ENCODE results near the gene FARSB.

Gene FARSB

DNA sequence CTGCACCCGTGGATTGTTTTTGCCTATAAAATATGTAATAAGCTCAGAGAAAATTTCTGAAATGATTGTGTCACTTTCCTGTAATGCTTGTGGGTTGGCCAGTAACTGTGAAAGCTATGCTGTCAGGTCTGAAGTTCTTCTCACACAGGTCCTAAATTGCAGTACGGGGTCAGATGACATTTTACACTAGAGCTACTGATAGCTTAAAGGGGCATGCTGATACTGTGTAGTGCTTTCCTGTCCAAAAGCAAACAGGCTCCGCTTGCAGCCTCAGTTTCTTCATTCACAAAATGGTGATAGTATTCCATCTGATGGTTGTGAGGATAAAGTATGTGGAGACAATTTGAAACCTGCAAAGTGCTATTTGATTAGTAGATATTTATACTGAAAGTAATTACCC lies 7.6 kb upstream of the FARSB start:
- no peak for DNase-seq (ENCODE audit: low spot score)

DNA sequence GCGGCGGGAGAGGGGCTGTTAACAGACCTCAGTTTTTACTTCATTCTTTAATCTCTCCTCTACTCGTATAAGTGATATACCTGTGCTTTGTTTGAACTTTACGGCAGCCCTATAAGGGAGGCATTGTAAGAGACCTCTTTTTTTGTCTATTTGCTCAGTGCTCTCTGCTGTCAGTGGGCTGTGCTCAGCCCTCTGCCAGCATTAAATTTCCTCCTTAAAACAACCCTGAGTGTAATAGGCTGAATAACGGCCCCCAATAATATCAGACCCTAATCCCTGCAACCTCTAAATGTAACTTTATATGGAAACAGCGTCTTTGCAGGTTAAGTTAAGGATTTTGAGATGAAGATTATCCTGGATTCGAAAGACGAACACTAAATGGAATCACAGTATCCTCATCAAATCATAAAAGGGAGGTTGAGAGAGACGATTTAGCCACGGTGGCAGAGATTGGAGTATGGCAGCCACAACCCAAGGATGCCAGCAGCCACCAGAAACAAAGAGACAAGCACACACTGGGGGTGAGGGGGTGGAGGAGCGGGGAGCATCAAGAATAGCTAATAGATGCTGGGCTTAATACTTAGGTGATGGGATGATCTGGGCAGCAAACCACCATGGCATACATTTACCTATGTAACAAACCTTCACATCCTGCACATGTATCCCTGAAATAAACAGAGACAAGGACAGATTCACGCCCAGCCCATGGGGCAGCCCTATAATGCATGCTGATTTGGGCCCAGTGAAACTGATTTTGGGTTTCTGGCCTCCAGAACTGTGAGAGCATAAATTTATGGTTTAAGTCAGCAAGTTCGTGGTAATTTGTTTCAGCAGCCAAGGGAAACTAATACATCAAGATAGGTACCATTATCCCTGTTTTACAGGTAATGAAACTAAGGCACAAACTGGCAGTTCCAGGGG lies 894 bp upstream of the FARSB start:
- DNase-seq (ENCODE audit: low spot score): no peak

DNA sequence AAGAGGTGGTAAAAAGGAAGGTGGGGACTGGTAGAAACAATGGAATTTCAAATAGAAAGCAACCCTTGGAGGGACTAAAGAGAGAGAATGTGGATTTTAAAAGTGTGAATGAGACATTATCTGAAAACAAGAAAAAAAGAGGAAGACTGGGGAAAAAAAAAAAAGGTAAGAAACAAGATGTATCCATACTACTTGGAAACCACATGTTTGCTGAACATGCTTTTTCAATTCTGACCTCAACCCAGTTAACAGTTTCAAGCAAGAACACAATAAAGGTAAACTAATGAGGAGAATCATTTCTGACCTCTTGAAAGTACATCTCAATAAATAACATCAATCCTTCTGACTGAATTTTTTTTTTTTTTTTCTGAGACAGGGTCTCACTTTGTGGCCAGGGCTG lies 2.6 kb downstream of the FARSB start:
- no peak for DNase-seq (ENCODE audit: low spot score)

DNA sequence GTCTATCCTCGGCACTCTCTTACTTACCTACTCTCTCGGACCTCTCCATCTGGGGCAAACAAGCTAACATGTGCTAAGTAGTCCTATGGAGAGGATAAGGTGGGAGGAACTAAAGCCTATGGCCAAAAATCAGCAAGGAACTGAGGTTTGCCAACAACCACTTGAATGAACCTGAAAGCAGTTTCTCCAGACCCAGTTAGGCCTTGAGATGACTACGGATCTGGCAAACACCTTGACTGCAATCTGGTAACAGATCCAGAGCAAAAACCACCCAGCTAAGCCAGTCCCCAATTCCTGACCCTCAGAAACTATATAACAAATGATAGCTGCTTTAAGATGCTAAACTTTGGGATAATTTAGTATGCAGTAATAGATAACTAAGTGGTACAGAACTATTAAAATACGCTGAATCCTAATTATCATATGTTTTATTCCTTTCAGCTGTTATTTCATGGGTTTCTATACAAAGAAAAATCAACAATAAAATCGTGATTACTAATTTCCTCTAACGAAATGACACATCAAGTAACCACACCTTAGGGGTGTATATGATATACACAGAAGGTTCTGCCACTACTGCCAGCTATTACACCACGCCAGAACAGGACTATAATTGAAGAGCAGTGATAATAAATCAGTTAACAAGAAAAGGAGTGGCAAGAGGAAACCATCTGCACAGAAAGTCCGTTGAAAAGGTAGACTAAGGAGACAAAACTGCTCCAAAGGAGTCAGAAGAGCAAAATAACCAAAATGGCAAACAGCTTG lies 3.2 kb downstream of the FARSB start:
- peak; percentile 50 for DNase-seq (ENCODE audit: low spot score)

DNA sequence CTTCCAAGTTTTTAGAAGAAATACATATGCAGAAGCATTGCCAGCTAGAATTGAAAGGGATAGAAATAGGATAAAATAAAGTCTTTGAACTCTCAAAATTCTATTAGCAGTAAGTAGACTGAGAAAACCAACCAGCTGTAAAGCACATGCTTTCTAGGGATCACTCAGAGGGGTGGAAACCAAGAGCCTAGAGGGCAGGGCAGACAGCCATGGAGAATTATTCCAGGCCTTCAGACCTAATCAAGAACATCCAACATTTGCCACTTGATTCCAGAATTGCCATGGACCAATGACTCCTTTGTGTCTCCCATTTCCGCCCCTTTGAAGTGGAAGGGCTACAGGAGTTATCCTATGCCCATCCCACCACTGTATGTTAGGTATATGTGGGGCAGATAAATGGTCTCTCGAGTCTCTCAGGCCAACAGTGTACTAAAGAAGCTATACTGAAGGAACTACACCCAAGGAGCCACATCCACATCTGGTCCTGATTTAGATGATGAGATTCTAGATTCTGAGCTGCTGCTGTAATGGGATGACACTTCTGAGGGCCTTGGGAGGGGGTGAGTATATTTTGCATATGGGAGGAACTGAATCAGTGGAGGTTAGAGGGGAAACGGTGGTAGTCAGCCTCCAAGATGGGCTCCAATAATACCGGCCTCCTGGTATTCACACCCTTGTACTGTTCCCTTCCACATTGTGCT lies 4.0 kb downstream of the FARSB start:
- no peak for DNase-seq (ENCODE audit: low spot score)

DNA sequence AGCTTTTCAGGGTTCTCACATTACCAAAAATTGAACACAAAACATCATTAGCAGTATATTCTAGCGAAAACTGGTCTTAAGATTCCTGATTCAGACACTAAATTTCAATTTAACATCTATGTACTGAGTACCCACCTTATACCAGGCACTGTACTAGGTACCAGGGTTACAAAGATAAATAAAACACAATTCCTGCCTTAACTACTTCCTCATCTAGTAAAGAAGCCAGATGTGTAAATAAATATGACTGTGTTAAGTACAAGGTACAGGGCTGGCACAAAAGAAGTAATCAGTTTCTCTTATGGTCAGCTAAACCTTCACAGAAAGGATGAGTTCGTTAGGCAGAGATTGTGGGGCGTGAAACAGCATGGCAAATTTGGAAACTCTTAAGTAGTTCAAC lies 6.1 kb downstream of the FARSB start:
- DNase-seq (ENCODE audit: low spot score): no peak

DNA sequence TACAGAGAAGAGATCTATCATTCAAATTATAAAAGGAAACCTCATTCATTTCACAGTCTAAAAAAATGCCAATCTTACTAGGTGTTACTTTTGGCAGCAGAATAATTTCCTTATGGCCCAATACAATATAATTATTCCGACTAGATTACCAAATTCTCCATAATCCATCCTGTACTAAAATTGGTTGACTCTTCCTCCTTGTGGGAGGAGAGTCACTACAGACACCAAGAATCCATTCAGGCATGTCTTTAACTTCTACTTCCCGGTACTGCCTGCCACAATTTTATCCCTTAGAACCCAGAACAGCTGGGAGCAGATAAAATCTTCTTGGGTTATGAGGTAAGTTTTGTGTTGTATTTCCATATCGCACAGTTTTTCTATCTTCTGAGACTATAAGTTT lies 9.9 kb downstream of the FARSB start:
- DNase-seq (ENCODE audit: low spot score): no peak

DNA sequence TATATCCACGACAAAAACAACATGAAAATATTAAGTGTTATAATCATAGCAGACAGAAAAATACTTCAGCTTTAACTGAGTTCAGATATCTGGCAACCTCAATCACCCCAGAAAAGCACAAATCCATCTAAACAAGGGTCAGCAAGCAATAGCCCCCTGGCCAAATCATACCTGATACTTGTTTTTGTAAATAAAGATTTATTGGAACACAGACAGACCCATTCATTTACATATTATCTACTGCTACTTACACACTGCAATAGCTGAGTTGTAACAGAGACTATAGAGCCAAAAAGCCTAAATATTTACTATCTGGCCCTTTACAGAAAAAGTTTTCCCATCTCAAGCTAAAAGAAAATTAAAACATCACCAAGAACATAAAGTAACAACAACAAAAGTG lies 12.8 kb downstream of the FARSB start:
- DNase-seq (ENCODE audit: low spot score): no peak

DNA sequence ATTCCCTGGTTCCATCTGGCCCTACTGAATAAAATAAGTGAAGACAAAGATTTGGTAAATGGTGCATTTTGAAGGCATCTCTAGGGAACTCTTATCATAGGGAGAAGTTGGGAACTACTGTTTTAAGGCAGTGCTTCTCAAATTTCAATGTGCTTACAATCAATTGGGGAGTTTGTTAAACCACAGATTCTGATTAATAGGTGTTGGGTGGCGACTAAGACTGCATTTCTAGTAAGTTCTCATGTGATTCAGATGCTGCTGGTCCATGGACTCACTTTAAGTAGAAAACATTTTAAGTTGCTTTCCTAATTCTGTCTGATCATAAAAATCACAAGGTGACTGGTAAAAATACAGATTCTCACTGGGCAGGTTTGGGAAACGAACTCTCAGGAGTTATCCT lies 14.6 kb downstream of the FARSB start:
- DNase-seq (ENCODE audit: low spot score): no peak

DNA sequence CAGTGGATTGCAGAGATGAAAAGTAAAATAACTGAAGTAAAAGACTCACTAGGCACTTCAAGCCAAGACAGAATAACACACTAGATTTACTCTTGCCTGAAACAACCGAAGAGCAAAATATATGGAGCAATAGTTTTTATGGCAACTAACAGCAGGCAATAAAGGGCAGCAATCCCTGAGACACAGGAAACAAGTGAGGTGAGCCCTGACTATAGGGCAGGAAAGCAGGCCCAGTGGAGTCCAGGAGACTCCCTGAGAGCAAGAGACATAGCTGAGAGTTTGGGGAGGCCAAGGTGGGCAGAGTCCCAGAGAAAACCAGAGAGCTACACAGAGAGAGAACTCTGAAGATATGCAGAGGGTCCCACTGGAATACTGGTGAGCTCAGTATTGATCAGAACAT lies 18.8 kb downstream of the FARSB start:
- DNase-seq (ENCODE audit: low spot score): no peak

DNA sequence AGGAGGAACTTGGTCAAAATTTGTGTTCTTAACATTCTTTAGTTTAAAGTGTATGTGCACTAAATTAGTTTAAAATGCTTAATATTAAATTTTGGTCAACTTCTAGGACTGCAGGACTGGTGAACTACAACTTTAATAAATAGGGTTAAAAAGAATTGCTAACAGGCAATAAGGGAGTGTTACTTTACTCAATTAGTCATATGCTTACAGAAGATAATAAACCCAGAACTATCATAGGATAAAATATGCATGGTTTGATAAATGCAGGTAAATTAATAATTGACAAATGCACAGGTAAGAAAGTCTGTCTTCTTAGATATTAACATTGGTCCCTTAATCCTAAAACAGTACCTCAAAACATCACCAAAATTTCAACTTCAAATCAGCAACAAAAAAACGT lies 20.6 kb downstream of the FARSB start:
- DNase-seq (ENCODE audit: low spot score): no peak

DNA sequence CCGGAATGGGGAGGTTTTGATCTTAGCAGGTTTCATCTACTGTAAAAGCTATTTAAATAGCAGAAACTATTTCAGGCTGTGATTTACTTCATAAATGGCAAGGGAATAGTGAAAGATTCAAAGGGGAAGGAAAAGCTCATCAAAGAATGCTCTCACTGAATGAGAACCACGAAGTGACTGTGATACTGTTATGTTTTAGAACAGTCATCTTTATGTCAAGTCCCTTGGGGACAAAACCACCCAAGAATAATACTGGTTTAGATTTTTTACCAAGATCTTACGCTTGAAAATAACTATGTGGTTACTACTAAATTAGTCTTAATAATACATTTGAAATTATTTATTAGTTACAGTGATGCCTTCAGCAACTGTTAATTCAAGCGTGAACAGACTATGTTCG lies 28.1 kb downstream of the FARSB start:
- DNase-seq (ENCODE audit: low spot score): no peak

DNA sequence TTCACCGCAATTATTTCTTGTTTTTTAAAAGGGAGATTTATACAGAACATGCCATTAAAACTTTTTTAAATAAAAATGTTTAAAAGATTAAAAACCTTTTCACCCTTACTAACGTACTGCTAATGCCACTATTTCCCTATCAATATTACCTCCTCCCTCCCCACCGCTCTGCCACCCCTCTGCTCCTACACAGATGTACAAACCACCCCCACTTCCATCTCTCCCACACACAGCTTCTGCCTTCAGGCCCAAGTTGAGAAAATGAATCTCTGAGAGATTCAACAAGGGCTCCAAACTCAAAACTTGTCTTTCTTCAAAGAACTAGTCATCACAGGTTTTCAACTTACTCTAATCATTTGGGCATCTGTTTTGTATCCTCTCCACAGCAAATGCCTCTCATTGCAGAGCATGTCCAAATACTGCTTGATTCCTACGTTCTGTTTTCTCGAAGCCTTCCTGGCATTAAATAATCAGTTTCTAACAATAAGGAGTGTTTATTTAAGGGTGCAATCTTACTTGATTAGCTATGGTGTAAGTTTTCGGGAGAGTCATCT lies 32.1 kb downstream of the FARSB start:
- DNase-seq (ENCODE audit: low spot score): no peak

DNA sequence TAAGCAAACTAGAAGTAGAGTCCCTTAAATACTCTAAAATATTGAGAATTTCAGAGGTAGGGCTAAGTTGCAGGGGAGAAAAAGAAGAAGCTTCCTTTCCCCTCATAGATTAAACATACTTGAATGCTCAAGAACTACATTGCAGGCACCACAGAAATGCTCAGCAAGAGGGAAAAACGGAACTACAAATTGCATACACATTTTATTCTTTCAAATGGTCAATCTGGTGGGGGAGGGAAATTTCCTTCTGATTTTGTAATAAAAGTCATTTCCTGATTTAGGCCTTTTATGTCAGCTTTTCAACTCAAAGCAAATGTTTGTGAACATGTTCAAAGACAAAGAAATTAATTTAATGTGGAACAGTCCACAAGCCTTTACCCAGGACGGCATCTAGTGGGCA lies 33.0 kb downstream of the FARSB start:
- no peak for DNase-seq (ENCODE audit: low spot score)

DNA sequence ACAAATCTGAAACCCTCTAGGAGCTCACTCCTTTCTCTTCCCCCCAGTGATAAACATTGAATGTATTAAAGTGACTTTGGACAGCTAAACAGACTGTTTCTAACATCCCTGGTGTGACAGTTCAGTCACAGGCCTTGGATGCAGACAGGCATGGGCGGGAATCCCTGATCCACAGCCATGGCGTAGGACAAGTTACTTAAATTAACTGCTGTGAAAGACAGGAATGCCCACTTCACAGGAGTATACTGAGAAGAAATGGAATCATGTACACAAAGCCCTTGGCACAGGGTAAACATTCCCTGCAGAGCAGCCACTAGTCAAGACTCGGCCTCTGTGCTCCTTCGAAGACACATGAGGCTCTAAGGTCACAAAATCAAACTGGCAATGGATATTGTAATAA lies 34.0 kb downstream of the FARSB start:
- DNase-seq (ENCODE audit: low spot score): no peak

DNA sequence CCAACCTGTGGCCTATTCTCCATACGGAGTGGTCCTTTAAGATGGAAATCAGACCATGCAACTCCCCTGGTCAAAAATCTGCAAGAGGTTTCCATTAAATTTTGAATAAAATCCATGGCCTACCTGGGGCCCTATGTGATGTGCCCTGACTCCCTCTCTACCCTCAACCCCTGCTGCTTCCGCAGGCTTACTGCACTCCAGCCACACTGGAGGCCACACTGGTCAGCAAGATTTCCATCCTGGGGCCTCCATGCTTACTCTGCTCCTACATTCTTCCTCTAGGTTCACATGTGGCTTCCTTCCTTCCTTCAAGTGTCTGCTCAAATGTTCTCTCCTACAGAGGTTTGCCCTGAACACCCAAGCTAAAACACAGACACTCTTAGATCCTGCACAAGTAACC lies 40.6 kb downstream of the FARSB start:
- no peak for DNase-seq (ENCODE audit: low spot score)

DNA sequence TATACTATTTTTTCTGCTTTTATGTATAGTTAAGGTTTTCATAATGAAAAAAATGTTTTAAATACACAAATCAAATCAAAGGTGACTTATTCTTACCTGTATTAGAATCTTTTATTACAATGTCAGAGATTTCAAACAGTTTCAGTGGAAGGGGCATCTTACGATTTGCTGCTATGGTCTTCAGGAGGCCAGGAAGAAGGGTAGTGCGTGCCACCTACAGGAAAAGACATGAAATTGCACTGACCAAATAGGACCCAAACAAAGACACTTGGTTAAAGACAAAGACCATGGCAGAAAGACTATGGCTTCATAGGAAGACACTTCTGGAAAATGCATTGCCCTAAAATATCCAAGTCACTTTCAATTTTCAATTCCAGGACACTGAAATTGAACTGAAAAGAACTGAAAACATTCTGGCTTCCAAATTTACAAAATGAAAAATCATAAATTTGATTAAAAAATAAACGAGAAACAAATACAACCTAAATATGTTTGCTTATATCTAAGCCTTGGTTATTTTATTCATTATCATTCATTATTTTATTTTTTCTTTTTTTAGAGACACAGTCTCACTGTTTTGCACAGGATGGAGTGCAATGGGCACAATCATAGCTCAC lies 42.1 kb downstream of the FARSB start:
- peak; percentile 59 for DNase-seq (ENCODE audit: low spot score)

DNA sequence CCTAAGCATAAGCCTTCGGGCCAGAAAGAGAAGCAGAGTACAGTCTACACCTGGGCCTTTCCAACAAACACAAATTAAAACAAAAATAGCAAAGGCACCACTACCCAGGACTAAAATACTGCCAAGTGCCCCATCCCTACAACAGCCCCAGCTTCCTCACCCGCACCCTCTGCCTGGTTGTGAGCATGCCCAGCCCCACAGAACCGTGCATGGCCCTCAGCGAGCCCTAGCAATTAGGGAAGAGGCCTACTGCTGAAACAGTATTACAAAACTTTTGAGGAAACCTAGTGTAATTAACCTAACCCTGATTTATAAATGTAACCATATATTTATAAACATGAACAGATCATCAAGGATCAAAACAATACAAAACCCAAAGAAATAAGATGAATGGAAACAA lies 44.2 kb downstream of the FARSB start:
- no peak for DNase-seq (ENCODE audit: low spot score)

DNA sequence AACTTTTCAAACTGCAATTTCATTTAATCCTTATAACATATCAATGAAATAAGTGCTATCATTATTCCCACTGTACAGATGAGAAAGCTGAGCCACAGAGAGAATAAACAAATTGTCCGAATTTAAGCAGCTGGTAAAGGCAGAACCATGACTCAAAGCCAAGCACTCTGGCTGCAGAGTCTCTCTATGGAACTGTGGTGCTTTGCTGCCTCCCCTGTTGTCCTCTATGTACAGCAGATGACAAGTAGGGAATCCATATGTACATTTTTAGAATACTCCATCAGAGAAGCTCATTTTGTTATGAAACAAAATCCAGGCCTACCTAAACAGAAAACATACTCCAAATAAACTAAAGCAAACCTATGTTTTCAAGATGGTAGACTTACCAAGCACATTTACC lies 45.1 kb downstream of the FARSB start:
- no peak for DNase-seq (ENCODE audit: low spot score)

DNA sequence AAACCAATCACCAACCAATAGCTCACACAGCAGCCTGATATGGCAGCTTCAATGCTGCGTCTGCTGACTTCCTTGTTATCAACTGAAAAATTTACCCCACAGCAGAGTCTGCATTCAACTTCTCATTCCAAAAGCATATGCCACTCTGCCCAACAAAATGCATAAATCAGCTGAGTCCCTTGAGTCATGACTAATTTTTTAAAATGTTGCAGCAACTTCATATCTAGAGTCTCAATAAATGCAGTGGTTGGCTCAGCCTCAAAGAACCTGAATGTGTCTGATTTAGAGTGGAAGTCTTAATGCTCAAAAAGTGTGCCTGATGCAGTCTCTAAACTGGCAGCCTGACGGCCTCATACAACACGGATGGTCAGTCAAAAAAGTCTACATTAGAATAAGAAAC lies 46.5 kb downstream of the FARSB start:
- DNase-seq (ENCODE audit: low spot score): no peak

DNA sequence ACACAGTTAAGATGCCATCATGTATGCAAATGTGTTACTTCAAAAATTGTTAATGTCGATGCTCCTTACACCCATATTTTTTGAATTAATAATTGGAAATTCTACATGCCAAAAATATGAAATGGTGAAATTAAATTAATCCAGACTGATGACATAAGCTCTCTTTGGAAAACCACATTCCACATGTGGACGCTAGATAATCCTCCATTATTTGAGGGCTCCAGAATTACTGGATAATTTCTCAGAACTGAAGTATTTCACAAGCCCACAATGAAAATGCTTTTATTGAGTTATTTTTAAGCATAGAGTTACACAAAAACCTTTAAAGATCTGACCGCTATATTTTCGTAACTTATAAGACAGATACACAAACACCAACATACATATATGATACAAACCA lies 47.8 kb downstream of the FARSB start:
- DNase-seq (ENCODE audit: low spot score): no peak

DNA sequence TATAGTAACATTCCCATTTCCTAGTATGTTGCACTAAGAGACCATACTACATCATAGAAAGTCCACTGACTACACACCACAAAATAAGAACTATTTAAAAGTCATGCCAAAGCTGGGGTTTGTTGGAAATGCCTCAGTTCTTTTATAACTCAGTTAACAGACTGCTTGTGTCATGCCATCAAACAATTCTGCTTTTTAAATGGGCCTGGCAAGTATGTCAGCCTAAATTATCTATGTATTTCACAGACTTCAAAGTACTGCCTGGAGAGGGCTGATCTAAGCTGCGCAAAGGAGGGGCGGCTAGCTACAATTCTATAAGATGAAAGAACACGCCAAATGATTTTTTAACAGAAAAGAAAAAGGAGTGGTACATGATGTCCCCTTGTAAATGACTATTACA lies 49.6 kb downstream of the FARSB start:
- DNase-seq (ENCODE audit: low spot score): no peak
